SK-N-MC (cell line): ENCODE data around the gene PAX5.

Experiments
- DNase-seq: peaks from one replicate; pipeline ENCODE4 v3.0.0-alpha.2; 2011; ENCODE audit warnings: low read depth, low spot score
- H3K27ac ChIP-seq: fragments of 200-600 bp; sonication (generic); 2 replicates; pipeline ENCODE4 v1.5.1; 2016; ENCODE audit warnings: mixed run types
- H3K36me3 ChIP-seq: fragments of 200-600 bp; sonication (generic); 2 replicates; pipeline ENCODE4 v1.6.1; 2017; ENCODE audit warnings: antibody characterized with exemption, low read length, mixed read lengths; ENCODE audit not compliant: insufficient read depth
- H3K4me3 ChIP-seq: fragments of 200-600 bp; sonication (generic); 2 replicates; pipeline ENCODE4 v1.5.1; 2016
- H3K9ac ChIP-seq: fragments of 200-600 bp; sonication (generic); 2 replicates; pipeline ENCODE4 v1.8.0; 2017; ENCODE audit warnings: mixed run types, mixed read lengths; ENCODE audit not compliant: insufficient read length
- H3K9me3 ChIP-seq: fragments of 200-600 bp; sonication (generic); 2 replicates; pipeline ENCODE4 v1.6.1; 2017; ENCODE audit warnings: low read depth, mild to moderate bottlenecking, antibody characterized with exemption, low read length, moderate library complexity, mixed read lengths
- EZH2 ChIP-seq: fragments of 200-600 bp; sonication (generic); IDR thresholded peaks from one replicate; pipeline ENCODE4 v1.6.1; 2017; ENCODE audit warnings: antibody characterized with exemption
- FOXP2 ChIP-seq: optimal IDR thresholded peaks from 2 replicates; pipeline ENCODE3; 2011; ENCODE audit warnings: mild to moderate bottlenecking, moderate library complexity; ENCODE audit not compliant: insufficient read depth; ENCODE audit errors: extremely low read length, control extremely low read depth
- POLR2AphosphoS5 ChIP-seq: IDR thresholded peaks from 2 replicates; pipeline ENCODE4 v1.6.1; 2012; ENCODE audit warnings: mild to moderate bottlenecking, low read depth, low read length, borderline replicate concordance

Gene PAX5

GRCh38 chr9:37040508-37041127, 6.5 kb upstream of the PAX5 start:
- no peak overlapping the region for H3K27ac ChIP-seq
- H3K36me3 ChIP-seq, result no peaks in the 10 kb centered on the region
- no peak overlapping the region for H3K9ac ChIP-seq
- no peak overlapping the region for H3K4me3 ChIP-seq
- H3K9me3 ChIP-seq, result no peaks in the 10 kb centered on the region
- no peak for DNase-seq
- TF ChIP-seq POLR2AphosphoS5 (no peak), EZH2 (no peak), FOXP2 (no peak)

GRCh38 chr9:37038943-37039464, 4.9 kb upstream of the PAX5 start:
- H3K27ac ChIP-seq, result no peak overlapping the region
- TF ChIP-seq FOXP2, result no peak
- no peak for TF ChIP-seq EZH2
- no peak for TF ChIP-seq POLR2AphosphoS5
- no peak for DNase-seq
- H3K9me3 ChIP-seq, result no peaks in the 10 kb centered on the region
- no peaks in the 10 kb centered on the region for H3K36me3 ChIP-seq
- H3K4me3 ChIP-seq, result no peak overlapping the region
- no peak overlapping the region for H3K9ac ChIP-seq

- H3K9ac ChIP-seq, result no peak overlapping the region
- H3K27ac ChIP-seq, result no peak overlapping the region
- TF ChIP-seq FOXP2 (no peak), EZH2 (no peak), POLR2AphosphoS5 (no peak)
- H3K36me3 ChIP-seq, result no peaks in the 10 kb centered on the region
- no peak for DNase-seq
- H3K4me3 ChIP-seq, result no peak overlapping the region
- H3K9me3 ChIP-seq, result no peaks in the 10 kb centered on the region
Measured at GRCh38 chr9:37038302-37038942, 4.4 kb upstream of the PAX5 start.

GRCh38 chr9:37037503-37038301, 3.6 kb upstream of the PAX5 start:
- Histone ChIP-seq H3K9ac (no peak overlapping the region), H3K36me3 (no peaks in the 10 kb centered on the region), H3K27ac (no peak overlapping the region), H3K9me3 (no peaks in the 10 kb centered on the region), H3K4me3 (peak overlapping the region; percentile 28; the same call in 1 of the 2 replicates)
- no peak for DNase-seq
- TF ChIP-seq EZH2 (no peak), POLR2AphosphoS5 (no peak), FOXP2 (no peak)

GRCh38 chr9:37036776-37037502, 2.9 kb upstream of the PAX5 start:
- TF ChIP-seq EZH2, result no peak
- no peak for TF ChIP-seq POLR2AphosphoS5
- TF ChIP-seq FOXP2, result no peak
- no peaks in the 10 kb centered on the region for H3K36me3 ChIP-seq
- DNase-seq, result peak; percentile 14
- H3K9ac ChIP-seq, result peak overlapping the region; percentile 6
- H3K9me3 ChIP-seq, result no peaks in the 10 kb centered on the region
- 0 out of 2 replicates have a peak overlapping the region, but pooled peaks have one; percentile 38 for H3K27ac ChIP-seq
- H3K4me3 ChIP-seq, result peak overlapping the region; percentile 28; the same call in 1 of the 2 replicates

- TF ChIP-seq EZH2 (no peak), FOXP2 (no peak), POLR2AphosphoS5 (no peak)
- Histone ChIP-seq H3K4me3 (no peak overlapping the region), H3K36me3 (no peaks in the 10 kb centered on the region), H3K27ac (no peak overlapping the region), H3K9ac (no peak overlapping the region), H3K9me3 (no peaks in the 10 kb centered on the region)
- no peak for DNase-seq
Measured at GRCh38 chr9:37036371-37036775, 2.3 kb upstream of the PAX5 start.

- Histone ChIP-seq H3K36me3 (no peaks in the 10 kb centered on the region), H3K27ac (no peak overlapping the region), H3K9me3 (no peaks in the 10 kb centered on the region), H3K4me3 (no peak overlapping the region), H3K9ac (no peak overlapping the region)
- no peak for TF ChIP-seq FOXP2
- no peak for TF ChIP-seq EZH2
- no peak for TF ChIP-seq POLR2AphosphoS5
- no peak for DNase-seq
Measured at GRCh38 chr9:37035648-37036370, 1.7 kb upstream of the PAX5 start.
